HT1080 (cell line): ENCODE data around the gene ADAMTS17. TPM values are rescaled to one million over a fixed set of nuclear protein-coding genes. Genes with fewer than 3 reads are reported as not detected.

Experiments
- DNase-seq: peaks from one replicate; pipeline ENCODE4 v3.0.0-alpha.2; 2015; ENCODE audit warnings: low read depth
- total RNA-seq: library from RNA; depleted of rRNA; stranded (reverse); fragments of >200 nt; shearing (Covaris generic); gene quantifications from 2 replicates; pipeline ENCODE4 v1.2.3, GENCODE V29; 2014

ADAMTS17 gene
- total RNA-seq, 1 experiment from 2014 or later, result 0.05 TPM

GRCh38 chr15:100030586-100031229 is 311.1 kb downstream of the ADAMTS17 start:
- DNase-seq, result peak; percentile 12

- no peak for DNase-seq
Observed at GRCh38 chr15:100029868-100030479, 311.8 kb downstream of the ADAMTS17 start.

- no peak for DNase-seq
Observed at GRCh38 chr15:100029045-100029444, 312.7 kb downstream of the ADAMTS17 start.

GRCh38 chr15:100026041-100026440 is 315.7 kb downstream of the ADAMTS17 start:
- no peak for DNase-seq

GRCh38 chr15:100022806-100023205 is 319.0 kb downstream of the ADAMTS17 start:
- no peak for DNase-seq

- no peak for DNase-seq
Observed at GRCh38 chr15:100022391-100022790, 319.4 kb downstream of the ADAMTS17 start.

GRCh38 chr15:100021653-100022052 is 320.1 kb downstream of the ADAMTS17 start:
- no peak for DNase-seq

GRCh38 chr15:100020614-100021013 is 321.2 kb downstream of the ADAMTS17 start:
- DNase-seq, result no peak

GRCh38 chr15:100020189-100020588 is 321.6 kb downstream of the ADAMTS17 start:
- DNase-seq, result no peak

- DNase-seq, result no peak
Observed at GRCh38 chr15:100019601-100020000, 322.2 kb downstream of the ADAMTS17 start.

- no peak for DNase-seq
Observed at GRCh38 chr15:100018191-100018590, 323.6 kb downstream of the ADAMTS17 start.

GRCh38 chr15:100017140-100017539 is 324.6 kb downstream of the ADAMTS17 start:
- no peak for DNase-seq

GRCh38 chr15:100016632-100017031 is 325.1 kb downstream of the ADAMTS17 start:
- DNase-seq, result no peak

- no peak for DNase-seq
Observed at GRCh38 chr15:100011235-100011634, 330.5 kb downstream of the ADAMTS17 start.

- DNase-seq, result no peak
Observed at GRCh38 chr15:100009372-100009771, 332.4 kb downstream of the ADAMTS17 start.

- peak; percentile 52 for DNase-seq
Observed at GRCh38 chr15:100008258-100008657, 333.5 kb downstream of the ADAMTS17 start.

GRCh38 chr15:100007609-100008008 is 334.2 kb downstream of the ADAMTS17 start:
- no peak for DNase-seq

GRCh38 chr15:100005715-100006114 is 336.1 kb downstream of the ADAMTS17 start:
- no peak for DNase-seq

- no peak for DNase-seq
Observed at GRCh38 chr15:100005013-100005412, 336.8 kb downstream of the ADAMTS17 start.

- no peak for DNase-seq
Observed at GRCh38 chr15:100002787-100003536, 338.8 kb downstream of the ADAMTS17 start.

- DNase-seq, result no peak
Observed at GRCh38 chr15:100002086-100002620, 339.6 kb downstream of the ADAMTS17 start.

GRCh38 chr15:100001405-100001804 is 340.4 kb downstream of the ADAMTS17 start:
- DNase-seq, result no peak
